HG03439 (cell line): Measurements from ENCODE around the gene UGT2B28.
"Not testable (repeated sequence)": the region's sequence is repeated elsewhere in the genome, so short reads cannot be mapped to it uniquely, and the experiment has no call there.

Experiments
- ATAC-seq: cut with Tn5 transposase; IDR thresholded peaks from one replicate; pipeline ENCODE4 v1.9.1; 2021; ENCODE audit warnings: mild to moderate bottlenecking, moderate library complexity; ENCODE audit not compliant: unreplicated experiment

UGT2B28 gene

DNA sequence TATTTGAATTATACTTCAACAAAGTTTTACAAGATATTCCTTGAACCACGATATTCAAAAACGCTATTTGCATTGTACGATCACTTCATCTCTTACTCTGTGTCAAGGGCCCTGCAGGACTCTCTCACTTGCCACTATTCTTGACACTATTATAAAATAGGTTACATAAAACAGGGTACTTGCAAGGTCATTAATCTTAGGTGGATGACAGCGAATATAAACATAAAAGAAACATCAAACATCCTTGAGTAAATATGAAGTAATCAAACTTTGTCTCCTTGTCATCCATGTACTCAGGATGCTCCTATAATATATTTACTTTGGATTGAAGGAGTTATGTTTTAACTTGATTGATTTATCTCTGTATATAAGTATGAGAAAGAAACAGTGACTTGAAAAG is at the start of gene UGT2B28:
TSS of gene UGT2B28 (plus strand) at position 395 of the 400 bp plus-strand sequence. CDS start 26 bp downstream, outside the sequence.
- not testable (repeated sequence) for ATAC-seq

DNA sequence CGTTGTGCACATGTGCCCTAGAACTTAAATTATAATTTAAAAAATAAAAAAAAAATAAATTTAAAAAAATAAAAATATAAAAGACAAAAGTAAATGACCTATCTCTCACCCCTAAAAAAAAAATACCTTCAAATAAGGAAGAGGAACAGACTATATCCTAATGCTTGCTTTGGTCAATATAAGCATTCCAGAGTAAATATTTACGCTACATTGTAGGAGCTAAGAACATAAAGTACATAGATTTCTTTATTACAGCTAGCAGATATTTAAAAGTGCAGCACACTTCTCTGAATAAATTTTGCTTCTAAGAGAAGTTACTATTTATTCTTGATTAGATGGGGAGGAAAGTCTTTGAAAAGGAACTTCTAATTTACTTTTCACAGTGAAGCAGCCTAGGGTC is 41.2 kb upstream of the UGT2B28 start:
- no peak for ATAC-seq

DNA sequence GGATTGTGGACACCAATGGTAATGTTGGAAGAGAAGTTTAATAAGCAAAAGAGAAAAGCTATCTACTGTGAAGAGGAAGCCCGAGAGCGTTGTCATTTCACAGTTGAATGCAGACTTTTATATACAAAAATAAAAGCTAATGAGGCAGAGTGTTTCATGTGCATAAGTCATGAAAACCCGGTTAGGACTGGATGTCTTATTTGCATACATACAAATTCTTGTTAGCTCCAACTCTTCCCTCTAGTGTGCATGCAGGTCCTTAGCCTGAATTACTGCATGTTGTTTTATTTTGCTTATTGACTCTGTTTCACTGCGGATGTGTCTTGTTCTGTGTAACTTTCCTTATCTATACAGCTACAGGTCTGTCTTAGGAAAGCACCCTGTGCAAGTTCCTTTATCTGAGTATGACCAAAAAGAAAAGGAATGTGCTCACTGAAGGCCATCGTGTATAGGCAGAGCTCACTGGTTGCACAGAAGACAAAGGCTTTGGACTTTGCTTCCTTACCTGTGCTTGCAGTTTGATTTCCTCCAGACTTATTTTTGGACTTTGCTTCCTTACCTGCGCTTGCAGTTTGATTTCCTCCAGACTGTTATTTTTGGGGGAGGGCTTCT is 40.6 kb upstream of the UGT2B28 start:
- ATAC-seq, result no peak

DNA sequence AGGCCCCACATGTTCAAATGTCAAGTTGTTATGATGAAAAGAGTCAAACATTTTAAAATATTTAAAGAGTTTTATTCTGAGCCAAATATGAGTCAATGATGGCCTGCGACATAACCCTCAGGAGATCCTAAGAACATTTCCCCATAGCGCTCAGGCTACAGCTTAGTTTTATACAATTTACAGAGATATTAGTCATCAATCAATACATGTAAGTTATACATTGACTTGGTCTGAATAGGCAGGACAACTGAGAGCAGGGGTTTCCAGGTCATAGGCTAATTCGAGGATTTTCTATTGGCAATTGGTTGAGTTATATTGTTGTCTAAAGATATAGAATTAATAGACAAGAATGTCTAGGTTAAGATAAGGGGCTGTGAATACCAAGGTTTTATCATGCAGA is 39.5 kb upstream of the UGT2B28 start:
- not testable (repeated sequence) for ATAC-seq

DNA sequence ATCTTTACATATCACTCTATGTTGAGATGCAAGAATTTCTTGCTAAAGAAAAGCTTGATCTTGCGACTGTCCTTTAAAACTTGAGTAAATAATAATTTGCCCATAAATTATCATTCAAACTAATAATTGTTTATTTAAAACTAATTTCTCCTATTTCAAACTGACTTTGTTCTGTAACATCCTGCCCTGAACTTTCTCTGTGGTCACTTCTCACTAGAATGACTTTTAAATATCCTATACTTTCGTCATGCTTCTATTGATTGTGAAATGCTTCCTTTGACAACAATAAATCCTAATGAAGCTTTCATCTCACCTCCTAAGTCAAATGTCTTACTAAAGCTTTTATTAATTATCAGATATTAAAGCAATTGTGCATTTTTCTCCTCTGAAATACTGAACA is 38.5 kb upstream of the UGT2B28 start:
- ATAC-seq, result not testable (repeated sequence)

DNA sequence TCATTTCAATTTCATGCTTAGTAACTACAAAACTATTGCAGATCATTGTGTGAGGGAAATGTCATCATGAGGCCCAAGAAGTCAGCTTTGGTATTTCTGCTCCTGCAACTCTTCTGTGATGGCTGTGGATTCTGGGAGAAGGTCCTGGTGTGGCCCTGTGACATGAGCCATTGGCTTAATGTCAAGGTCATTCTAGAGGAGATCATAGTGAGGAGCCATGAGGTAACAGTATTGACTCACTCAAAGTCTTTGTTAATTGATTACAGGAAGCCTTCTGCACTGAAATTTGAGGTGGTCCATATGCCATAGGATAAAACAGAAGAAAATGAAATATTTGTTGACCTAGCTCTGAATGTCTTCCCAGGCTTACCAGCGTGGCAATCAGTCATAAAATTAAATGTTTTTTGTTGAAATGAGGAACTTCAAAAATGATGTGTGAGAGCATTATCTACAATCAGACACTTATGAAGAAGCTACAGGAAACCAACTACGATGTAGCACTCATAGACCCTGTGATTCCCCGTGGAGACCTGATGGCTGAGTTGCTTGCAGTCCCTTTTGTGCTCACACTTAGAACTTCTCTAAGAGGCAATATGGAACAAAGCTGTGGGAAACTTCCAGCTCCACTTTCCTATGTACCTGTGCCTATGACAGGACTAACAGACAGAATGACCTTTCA is 37.6 kb upstream of the UGT2B28 start:
- not testable (repeated sequence) for ATAC-seq

DNA sequence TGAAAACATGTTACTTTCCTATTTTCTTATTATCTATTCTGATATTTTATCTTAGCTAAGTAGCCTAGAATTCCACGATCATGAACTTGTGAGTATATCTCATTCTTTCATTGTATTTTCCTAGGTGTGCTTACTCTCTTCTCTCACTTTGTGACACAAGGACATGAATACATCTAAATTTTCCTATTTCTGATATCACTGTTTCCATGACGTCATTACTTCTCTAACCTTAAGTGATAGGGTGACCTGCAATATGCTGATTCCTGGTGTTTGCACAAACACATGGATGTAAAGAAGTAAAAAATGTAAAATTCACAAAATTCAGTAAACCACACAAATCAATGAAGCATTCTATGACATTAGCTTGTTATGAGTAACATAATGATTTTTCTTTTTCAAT is 29.4 kb upstream of the UGT2B28 start:
- ATAC-seq, result not testable (repeated sequence)

DNA sequence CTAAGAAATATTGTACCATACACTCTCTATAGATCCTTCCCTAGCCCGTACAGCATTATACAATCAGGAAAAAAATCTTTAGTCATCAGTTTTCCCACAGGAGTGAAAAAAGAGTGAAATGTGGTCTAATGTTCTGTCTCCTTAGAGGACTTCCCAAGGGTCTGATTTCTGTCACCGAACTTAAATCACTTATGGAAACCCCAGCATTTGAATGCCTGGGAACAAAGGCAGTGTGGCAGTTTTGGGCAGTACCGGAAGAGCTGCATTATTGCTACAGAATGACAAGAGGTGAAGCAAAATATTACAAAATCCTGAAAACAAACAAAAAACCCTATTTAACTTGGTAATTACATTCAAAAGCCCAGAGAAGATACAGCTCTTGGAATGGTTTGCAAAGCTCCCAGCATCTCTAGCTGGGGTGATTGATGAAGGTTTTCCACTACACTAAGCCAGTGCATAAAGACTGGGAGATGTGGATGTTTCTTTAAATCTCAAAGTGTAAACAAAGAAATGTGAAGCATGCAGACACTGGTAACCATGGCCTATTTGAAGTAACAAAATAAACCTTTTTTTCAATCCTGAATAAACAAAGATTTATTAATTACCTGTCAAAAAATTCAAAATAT is 27.0 kb upstream of the UGT2B28 start:
- not testable (repeated sequence) for ATAC-seq

DNA sequence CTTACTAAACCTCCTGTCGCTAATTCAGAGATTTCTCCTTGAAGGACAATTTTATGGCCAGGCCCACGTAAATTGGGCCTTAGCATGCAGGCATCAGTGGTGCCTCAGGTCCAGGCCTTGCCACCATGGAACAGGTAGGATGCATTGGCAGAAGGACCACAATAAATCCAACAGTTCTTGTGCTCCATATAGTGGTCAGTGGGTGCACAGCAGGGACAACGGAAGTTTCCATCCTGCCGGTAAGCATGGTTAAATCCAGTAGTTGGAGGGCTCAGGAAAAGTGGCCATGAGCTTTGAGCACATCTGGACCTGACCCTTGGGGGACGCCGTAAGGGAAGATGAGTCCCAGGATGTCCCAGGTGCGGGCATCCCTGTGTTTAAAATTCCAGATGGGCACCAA is 11.7 kb upstream of the UGT2B28 start:
- not testable (repeated sequence) for ATAC-seq

DNA sequence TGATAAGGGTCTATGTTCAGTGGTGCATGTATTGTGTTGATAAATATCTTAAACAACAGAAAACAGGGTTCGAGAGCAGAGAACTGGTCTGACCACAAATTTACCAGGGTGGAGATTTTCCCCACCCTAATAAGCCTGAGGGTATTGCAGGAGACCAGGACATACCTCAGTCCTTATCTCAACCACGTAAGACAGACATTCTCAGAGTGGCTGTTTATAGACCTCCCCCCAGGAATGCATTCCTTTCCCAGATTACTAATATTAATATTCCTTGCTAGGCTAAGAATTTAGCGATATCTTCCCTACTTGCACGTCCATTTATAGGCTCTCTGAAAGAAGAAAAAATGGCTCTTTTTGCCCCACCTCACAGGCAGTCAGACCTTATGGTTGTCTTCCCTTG is 16.1 kb downstream of the UGT2B28 start:
- not testable (repeated sequence) for ATAC-seq

DNA sequence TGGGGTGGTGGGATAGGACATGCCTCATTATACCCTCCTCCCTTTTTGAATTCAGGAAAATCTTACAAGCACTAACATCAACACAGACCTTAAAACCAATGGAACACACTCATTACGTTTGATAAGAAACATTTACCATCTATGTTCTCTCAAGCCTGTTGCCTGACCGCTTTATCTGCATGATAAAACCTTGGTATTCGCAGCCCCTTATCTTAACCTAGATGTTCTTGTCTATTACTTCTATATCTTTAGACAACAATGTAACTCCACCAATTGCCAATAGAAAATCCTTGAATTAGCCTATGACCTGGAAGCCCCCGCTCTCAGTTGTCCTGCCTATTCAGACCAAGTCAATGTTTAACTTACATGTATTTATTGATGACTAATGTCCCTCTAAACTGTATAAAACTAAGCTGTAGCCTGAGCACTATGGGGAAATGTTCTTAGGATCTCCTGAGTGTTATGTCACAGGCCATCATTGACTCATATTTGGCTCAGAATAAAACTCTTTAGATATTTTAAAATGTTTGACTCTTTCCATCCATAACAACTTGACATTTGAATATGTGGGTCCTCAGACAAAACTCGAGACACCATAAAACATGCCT is 28.3 kb downstream of the UGT2B28 start:
- not testable (repeated sequence) for ATAC-seq

DNA sequence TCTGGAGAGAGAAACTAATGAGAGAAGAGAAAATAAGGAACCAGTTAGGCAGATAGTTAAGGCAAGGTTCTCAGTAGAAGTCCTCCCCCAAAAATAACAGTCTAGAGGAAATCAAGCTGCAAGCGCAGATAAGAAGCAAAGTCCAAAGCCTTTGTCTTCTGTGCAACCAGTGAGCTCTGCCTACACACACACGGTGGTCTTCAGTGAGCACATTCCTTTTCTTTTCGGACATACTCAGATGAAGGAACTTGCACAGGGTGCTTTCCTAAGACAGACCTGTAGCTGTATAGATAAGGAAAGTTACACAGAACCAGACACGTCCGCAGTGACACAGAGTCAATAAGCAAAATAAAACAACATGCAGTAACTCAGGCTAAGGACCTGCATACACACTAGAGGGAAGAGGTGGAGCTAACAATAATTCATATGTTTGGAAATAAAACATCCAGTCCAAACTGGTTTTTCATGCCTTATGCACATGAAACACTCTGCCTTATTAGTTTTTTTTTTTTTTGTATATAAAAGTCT is 29.3 kb downstream of the UGT2B28 start:
- ATAC-seq, result not testable (repeated sequence)

DNA sequence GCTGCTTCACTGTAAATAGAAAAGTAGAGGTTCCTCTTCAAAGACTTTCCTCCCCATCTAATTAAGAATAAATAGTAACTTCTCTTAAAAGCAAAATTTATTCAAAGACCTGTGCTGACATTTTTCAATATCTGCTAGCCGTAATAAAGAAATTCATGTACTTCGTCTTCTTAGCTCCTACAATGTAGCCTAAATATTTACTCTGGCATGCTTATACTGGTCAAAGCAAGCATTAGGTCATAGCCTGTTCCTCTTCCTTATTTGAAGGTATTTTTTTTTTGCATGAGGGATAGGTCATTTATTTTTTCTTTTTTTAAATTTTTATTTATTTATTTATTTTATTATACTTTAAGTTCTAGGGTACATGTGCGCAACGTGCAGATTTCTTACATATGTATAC is 30.0 kb downstream of the UGT2B28 start:
- ATAC-seq, result not testable (repeated sequence)

DNA sequence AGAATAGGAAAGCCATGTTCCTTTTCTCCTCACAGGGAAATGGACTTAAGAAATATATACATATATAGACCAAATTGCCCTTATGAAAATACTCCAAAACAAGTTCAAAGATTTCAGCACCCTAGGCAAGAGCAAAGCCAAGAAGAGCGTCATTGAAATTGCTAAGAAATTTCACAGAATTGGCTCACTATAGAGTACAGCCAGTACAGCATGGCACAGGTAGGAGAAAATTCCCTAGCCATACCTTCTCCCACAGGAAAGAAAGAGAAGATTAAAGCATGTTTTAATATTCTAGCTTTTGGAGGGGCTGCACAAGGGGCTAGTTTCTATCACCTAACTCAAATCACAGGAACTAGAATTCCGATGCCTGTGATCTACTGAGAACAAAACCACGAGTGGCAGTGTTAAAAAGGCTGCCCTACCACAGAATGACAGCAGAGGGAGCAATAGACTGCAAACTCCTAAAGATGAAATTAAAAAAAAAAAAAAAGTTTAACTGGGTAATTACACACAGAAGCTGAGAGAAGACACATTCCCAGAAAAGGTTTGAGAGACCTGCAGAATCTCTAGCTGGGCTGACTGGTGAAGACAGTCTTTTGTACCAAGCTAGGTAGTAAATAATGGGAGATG is 37.5 kb downstream of the UGT2B28 start:
- not testable (repeated sequence) for ATAC-seq

DNA sequence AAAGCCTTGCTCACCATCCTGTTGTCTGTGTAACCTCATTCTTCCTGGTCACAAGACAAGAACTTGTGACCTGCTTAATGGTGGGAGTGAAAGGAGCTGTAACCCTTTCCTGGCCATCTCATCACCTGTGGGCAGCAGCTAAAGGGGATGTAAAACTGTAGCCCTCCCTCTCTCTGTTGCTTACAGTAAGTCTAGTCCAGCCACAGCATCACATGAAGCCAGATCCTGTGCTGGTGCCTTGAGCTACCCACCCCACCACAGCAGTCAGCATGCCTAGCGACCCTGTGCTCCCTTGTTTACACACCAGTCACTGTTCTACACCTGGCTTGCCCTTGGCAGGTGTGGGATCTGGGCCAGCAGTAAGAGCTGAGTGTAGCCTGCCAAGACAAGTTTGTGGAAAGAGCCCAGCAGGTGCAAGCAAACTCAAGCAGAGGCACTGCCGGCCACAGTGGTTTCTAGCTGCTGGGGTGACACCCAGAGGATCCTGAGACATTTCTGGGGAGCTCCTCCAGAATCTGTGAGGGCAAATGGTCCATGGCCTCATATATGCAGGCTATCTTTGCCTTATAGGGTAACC is 41.0 kb downstream of the UGT2B28 start:
- ATAC-seq, result no peak

DNA sequence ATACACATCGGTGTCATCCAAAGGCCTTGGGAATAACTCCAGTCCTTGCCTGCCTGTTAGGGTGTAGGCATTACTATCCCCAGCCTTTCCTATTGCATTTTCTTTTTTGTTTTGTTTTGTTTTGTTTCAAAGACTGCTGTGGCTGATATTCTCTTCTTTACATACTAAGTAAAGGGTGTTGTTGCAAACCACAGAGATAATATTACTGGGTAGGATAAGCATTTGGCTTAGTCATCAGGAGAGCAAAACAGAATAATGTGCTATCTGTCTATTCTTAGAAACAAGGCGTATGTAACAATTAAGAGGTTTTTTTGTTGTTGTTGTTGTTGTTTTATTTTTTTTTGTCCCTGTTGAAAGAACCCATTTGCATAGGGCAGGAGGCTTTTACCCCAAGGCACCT is 41.8 kb downstream of the UGT2B28 start:
- no peak for ATAC-seq

DNA sequence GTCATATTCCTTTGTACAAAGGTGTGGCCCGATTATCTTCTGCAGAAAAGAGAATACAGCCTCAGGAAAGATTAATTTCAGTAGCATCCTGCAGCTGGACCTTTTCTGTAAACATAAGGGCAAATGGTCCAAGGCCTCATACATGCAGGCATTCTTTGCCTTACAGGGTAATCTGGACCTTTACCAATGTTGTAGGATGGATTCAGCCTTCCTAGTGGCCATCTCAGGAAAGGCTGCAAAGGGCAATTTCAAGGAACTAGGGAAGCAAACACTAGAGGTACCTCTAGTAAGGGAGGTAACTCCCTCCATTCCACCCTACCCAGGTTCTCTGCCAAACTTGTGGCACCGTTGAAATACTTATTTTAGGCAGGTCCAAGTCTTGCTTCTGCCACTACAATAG is 43.0 kb downstream of the UGT2B28 start:
- ATAC-seq, result no peak

DNA sequence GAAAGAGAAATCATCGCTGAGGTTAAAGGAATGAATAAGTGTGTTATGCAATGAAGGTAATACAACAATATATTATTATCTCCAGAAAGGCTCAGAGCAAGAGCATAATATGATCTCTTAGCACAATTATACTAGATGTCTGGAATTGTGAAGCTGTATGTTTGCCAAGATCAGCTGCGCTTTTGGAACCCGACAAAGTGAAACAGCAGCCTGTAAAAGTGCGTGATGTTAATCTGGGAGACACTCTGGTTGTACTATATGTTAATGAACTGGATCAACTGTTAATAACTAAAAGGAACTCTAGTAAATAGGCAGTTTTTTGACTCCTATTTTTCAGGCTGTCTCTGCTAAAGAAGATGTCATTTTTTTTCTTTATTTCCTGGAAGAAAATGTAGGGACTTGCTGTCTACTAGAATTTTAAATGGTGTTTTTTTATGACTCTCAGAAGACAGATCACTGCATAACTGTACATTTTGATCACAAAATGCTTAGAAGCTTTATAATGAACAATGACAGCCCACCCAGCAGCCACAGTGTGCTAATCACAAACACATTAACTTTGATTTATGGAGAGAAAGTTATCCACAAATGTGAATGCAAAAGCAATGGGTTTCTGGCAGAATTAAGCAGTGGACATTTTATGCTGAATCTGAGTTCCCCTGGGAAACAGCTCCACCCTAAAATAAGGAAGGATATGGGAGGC is 50.2 kb downstream of the UGT2B28 start:
- no peak for ATAC-seq

DNA sequence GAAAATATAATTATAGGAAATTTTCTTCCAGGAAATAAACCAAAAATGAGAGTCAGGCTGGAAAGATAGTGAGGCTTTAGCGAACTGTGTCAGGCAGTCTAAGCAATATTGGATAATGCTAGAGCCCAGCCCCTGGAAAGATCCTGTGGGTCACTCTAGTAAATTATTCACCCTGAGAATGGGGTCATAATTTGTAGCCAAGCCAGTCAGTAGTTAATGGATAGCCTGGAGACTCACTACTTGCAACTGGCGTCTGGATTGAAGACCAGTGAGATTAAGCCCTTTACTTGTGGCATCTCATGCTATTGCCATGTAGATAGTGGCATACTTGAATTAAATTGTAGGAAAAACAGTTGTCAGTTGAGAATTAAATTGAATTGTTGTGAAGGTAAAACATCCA is 51.0 kb downstream of the UGT2B28 start:
- not testable (repeated sequence) for ATAC-seq

DNA sequence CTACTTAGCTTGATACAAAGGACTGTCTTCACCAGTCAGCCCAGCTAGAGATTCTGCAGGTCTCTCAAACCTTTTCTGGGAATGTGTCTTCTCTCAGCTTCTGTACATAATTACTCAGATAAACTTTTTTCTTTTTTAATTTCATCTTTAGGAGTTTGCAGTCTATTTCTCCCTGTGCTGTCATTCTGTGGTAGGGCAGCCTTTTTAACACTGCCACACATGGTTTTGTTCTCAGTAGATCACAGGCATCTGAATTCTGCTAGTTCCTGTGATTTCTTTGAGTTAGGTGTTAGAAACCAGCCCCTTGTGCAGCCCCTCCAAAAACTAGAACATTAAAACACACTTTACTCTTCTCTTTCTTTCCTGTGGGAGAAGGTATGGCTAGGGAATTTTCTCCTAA is 55.2 kb downstream of the UGT2B28 start:
- not testable (repeated sequence) for ATAC-seq
